Activated naive CD8-positive, alpha-beta T cell (primary cell): ENCODE results near the gene PRKCZ.
A peak's percentile ranks its signal among the peaks of the same experiment; 100 is the strongest.

ENCODE experiments used
- H3K27ac Mint-ChIP-seq: one replicate; pipeline ENCODE4 v1.8.0; 2021; ENCODE audit warnings: mixed read lengths
- H3K27me3 Mint-ChIP-seq: one replicate; pipeline ENCODE4 v1.8.0; 2021; ENCODE audit warnings: mixed read lengths
- H3K36me3 Mint-ChIP-seq: one replicate; pipeline ENCODE4 v1.8.0; 2021; ENCODE audit warnings: mixed read lengths
- H3K4me1 Mint-ChIP-seq: one replicate; pipeline ENCODE4 v1.8.0; 2021; ENCODE audit warnings: low read depth, mixed read lengths
- H3K4me3 Mint-ChIP-seq: one replicate; pipeline ENCODE4 v1.8.0; 2021; ENCODE audit warnings: mild to moderate bottlenecking, mixed read lengths
- H3K9me3 Mint-ChIP-seq: one replicate; pipeline ENCODE4 v1.8.0; 2021; ENCODE audit warnings: low read depth, mixed read lengths

The PRKCZ gene

GRCh38 chr1:2231532-2232254 lies 181.5 kb downstream of the PRKCZ start:
- H3K9me3 Mint-ChIP-seq: no peaks in the 10 kb centered on the region

GRCh38 chr1:2232255-2232915 lies 182.2 kb downstream of the PRKCZ start:
- H3K36me3 Mint-ChIP-seq: no peaks in the 10 kb centered on the region
- no peaks in the 10 kb centered on the region for H3K9me3 Mint-ChIP-seq
- peak overlapping the region; percentile 89 for H3K27ac Mint-ChIP-seq
- peaks cover 58% of the 10 kb centered on the region for H3K4me1 Mint-ChIP-seq
- peak overlapping the region; percentile 95 for H3K4me3 Mint-ChIP-seq
- no peaks in the 10 kb centered on the region for H3K27me3 Mint-ChIP-seq

More at GRCh38 chr1:2231532-2232254, 181.5 kb downstream of the PRKCZ start:
- no peaks in the 10 kb centered on the region for H3K36me3 Mint-ChIP-seq
- peak overlapping the region; percentile 95 for H3K4me3 Mint-ChIP-seq
- peaks cover 51% of the 10 kb centered on the region for H3K4me1 Mint-ChIP-seq
- peak overlapping the region; percentile 89 for H3K27ac Mint-ChIP-seq
- no peaks in the 10 kb centered on the region for H3K27me3 Mint-ChIP-seq

- Mint-ChIP-seq H3K9me3 (no peaks in the 10 kb centered on the region), H3K4me1 (peaks cover 62% of the 10 kb centered on the region), H3K27me3 (no peaks in the 10 kb centered on the region), H3K4me3 (peak overlapping the region; percentile 95), H3K27ac (peak overlapping the region; percentile 89), H3K36me3 (no peaks in the 10 kb centered on the region)
Measured at GRCh38 chr1:2232916-2233438, 182.8 kb downstream of the PRKCZ start.

- Mint-ChIP-seq H3K4me3 (peak overlapping the region; percentile 95), H3K27me3 (no peaks in the 10 kb centered on the region), H3K9me3 (no peaks in the 10 kb centered on the region), H3K4me1 (peaks cover 63% of the 10 kb centered on the region), H3K36me3 (no peaks in the 10 kb centered on the region), H3K27ac (peak overlapping the region; percentile 88)
Measured at GRCh38 chr1:2233468-2233867, 183.3 kb downstream of the PRKCZ start.

GRCh38 chr1:2233997-2234761 lies 184.0 kb downstream of the PRKCZ start:
- Mint-ChIP-seq H3K4me1 (peaks cover 69% of the 10 kb centered on the region), H3K36me3 (no peaks in the 10 kb centered on the region), H3K27me3 (no peaks in the 10 kb centered on the region)

GRCh38 chr1:2234762-2235113 lies 184.5 kb downstream of the PRKCZ start:
- Mint-ChIP-seq H3K27me3 (no peaks in the 10 kb centered on the region), H3K9me3 (no peaks in the 10 kb centered on the region), H3K4me3 (peak overlapping the region; percentile 95), H3K4me1 (peaks cover 75% of the 10 kb centered on the region), H3K27ac (peak overlapping the region; percentile 95), H3K36me3 (no peaks in the 10 kb centered on the region)

More at GRCh38 chr1:2233997-2234761, 184.0 kb downstream of the PRKCZ start:
- Mint-ChIP-seq H3K27ac (peak overlapping the region; percentile 95), H3K9me3 (no peaks in the 10 kb centered on the region), H3K4me3 (peak overlapping the region; percentile 95)
